Caco-2 (cell line): Measurements from ENCODE around the gene NALCN. TPM values are rescaled to one million over a fixed set of nuclear protein-coding genes. Genes with fewer than 3 reads are reported as not detected.

Experiments used
- BruUV-seq: library from RNA; stranded (reverse); fragments of 400-500 nt; replicated peaks from 2 replicates; lab custom pipeline; 2021; lab: Mats Ljungman, UMichigan
- CTCF ChIA-PET: fragments of 300-600 bp; sonication (Branson Sonifier 250); formaldehyde crosslinking; loops from one replicate; lab custom pipeline; 2022; ENCODE audit warnings: antibody characterized with exemption; lab: Charles Lee
- POLR2A ChIA-PET: fragments of 300-600 bp; sonication (Branson Sonifier 250); formaldehyde crosslinking; loops from one replicate; lab custom pipeline; 2022; ENCODE audit warnings: antibody characterized with exemption; lab: Charles Lee
- DNase-seq, 2 experiments: peaks; one replicate each; pipeline versions ENCODE4 v3.0.0 to v3.0.0-alpha.2; 2020 to 2022
- H3K27me3 ChIP-seq: replicated peaks from 2 replicates; pipeline ENCODE4 v1.6.0; 2011; ENCODE audit warnings: low read length; ENCODE audit not compliant: control insufficient read depth, insufficient read depth
- H3K36me3 ChIP-seq: 2 replicates; pipeline ENCODE4 v1.5.1; 2011; ENCODE audit warnings: low read length; ENCODE audit not compliant: control insufficient read depth, insufficient read depth
- H3K4me1 ChIP-seq: fragments of 250-450 bp; sonication (Bioruptor Pico); 2 replicates; pipeline ENCODE4 v1.5.1; 2020; ENCODE audit warnings: mild to moderate bottlenecking
- H3K4me3 ChIP-seq: 2 replicates; pipeline ENCODE4 v1.5.1; 2011; ENCODE audit warnings: low read depth, mild to moderate bottlenecking, control low read depth, low read length
- H3K9me3 ChIP-seq: fragments of 250-450 bp; sonication (Bioruptor Pico); 2 replicates; pipeline ENCODE4 v1.5.1; 2020; ENCODE audit warnings: mild to moderate bottlenecking, moderate library complexity
- H3K27ac Mint-ChIP-seq: one replicate; pipeline ENCODE4 v1.8.0; 2022; ENCODE audit warnings: mixed read lengths; ENCODE audit not compliant: unreplicated experiment
- H3K27me3 Mint-ChIP-seq: one replicate; pipeline ENCODE4 v1.8.0; 2022; ENCODE audit warnings: mixed read lengths; ENCODE audit not compliant: insufficient read depth, unreplicated experiment
- H3K36me3 Mint-ChIP-seq: one replicate; pipeline ENCODE4 v1.8.0; 2022; ENCODE audit warnings: mild to moderate bottlenecking, mixed read lengths; ENCODE audit not compliant: insufficient read depth, unreplicated experiment
- H3K4me1 Mint-ChIP-seq: one replicate; pipeline ENCODE4 v1.8.0; 2022; ENCODE audit warnings: low read depth, mixed read lengths; ENCODE audit not compliant: unreplicated experiment
- H3K4me3 Mint-ChIP-seq: one replicate; pipeline ENCODE4 v1.8.0; 2022; ENCODE audit warnings: mild to moderate bottlenecking, moderate library complexity, mixed read lengths; ENCODE audit not compliant: unreplicated experiment
- H3K9me3 Mint-ChIP-seq: one replicate; pipeline ENCODE4 v1.8.0; 2022; ENCODE audit warnings: mixed read lengths; ENCODE audit not compliant: unreplicated experiment
- CTCF ChIP-seq, 2 experiments: fragments of 200-600 bp in 1 of 2; IDR thresholded peaks; 1 replicate in 1 of 2; 2 replicates in 1 of 2; pipeline versions ENCODE4 v1.5.1 to v1.8.0; 2011 to 2022; ENCODE audit warnings: antibody characterized with exemption in 1 of 2, control low read depth in 1 of 2, inconsistent platforms in 1 of 2, low read depth in 1 of 2, low read length in 1 of 2, mild to moderate bottlenecking in 1 of 2, moderate library complexity in 1 of 2; ENCODE audit not compliant: insufficient read depth in 1 of 2, severe bottlenecking in 1 of 2, unreplicated experiment in 1 of 2
- intact Hi-C: fragments of 100-400 bp; cut with micrococcal nuclease; formaldehyde crosslinking; loops from one replicate; pipeline ENCODE4 v1.10.0; 2022; ENCODE audit not compliant: unreplicated experiment
- total RNA-seq: library from RNA; stranded (reverse); gene quantifications from 2 replicates; pipeline ENCODE4 v1.2.3, GENCODE V29; 2022

NALCN gene
- total RNA-seq, 1 experiment from 2014 or later: not detected

GRCh38 chr13:101398920-101399319, 17.4 kb downstream of the NALCN start:
- POLR2A ChIA-PET: no interaction called here
- Histone ChIP-seq H3K9me3 (no peaks in the 10 kb centered on the region), H3K36me3 (no peaks in the 10 kb centered on the region), H3K4me3 (no peak overlapping the region), H3K27me3 (no peaks in the 10 kb centered on the region; the same call in none of the 2 replicates), H3K4me1 (no peaks in the 10 kb centered on the region)
- H3K9me3 Mint-ChIP-seq: no peaks in the 10 kb centered on the region
- H3K4me1 Mint-ChIP-seq: no peaks in the 10 kb centered on the region
- BruUV-seq: no TSS peak
- H3K27me3 Mint-ChIP-seq: peaks cover 10% of the 10 kb centered on the region
- no peak for DNase-seq
- CTCF ChIA-PET: no interaction called here
- intact Hi-C loops: no loop called here
- H3K36me3 Mint-ChIP-seq: no peaks in the 10 kb centered on the region
- no peak overlapping the region for H3K27ac Mint-ChIP-seq
- H3K4me3 Mint-ChIP-seq: no peak overlapping the region
- no peak for TF ChIP-seq CTCF (IDR thresholded peaks at IDR 0.05; ENCODE audit: insufficient read depth in 1 of 2, low read depth in 1 of 2, low read length in 1 of 2, severe bottlenecking in 1 of 2, unreplicated experiment in 1 of 2)

GRCh38 chr13:101398191-101398590, 18.1 kb downstream of the NALCN start:
- H3K4me3 Mint-ChIP-seq: no peak overlapping the region

GRCh38 chr13:101397742-101398141, 18.6 kb downstream of the NALCN start:
- Histone ChIP-seq H3K27me3 (no peaks in the 10 kb centered on the region; the same call in none of the 2 replicates), H3K9me3 (no peaks in the 10 kb centered on the region), H3K36me3 (no peaks in the 10 kb centered on the region), H3K4me3 (no peak overlapping the region), H3K4me1 (no peaks in the 10 kb centered on the region)
- intact Hi-C loops: no loop called here
- TF ChIP-seq CTCF (IDR thresholded peaks at IDR 0.05; ENCODE audit: insufficient read depth in 1 of 2, low read depth in 1 of 2, low read length in 1 of 2, severe bottlenecking in 1 of 2, unreplicated experiment in 1 of 2): no peak
- Mint-ChIP-seq H3K4me3 (no peak overlapping the region), H3K27ac (no peak overlapping the region), H3K4me1 (no peaks in the 10 kb centered on the region), H3K9me3 (no peaks in the 10 kb centered on the region), H3K36me3 (no peaks in the 10 kb centered on the region), H3K27me3 (peaks cover 10% of the 10 kb centered on the region)
- DNase-seq: no peak
- POLR2A ChIA-PET: no interaction called here
- CTCF ChIA-PET: no interaction called here
- BruUV-seq: no TSS peak

More at GRCh38 chr13:101398191-101398590, 18.1 kb downstream of the NALCN start:
- no TSS peak for BruUV-seq
- peaks cover 10% of the 10 kb centered on the region for H3K27me3 Mint-ChIP-seq
- intact Hi-C loops: no loop called here
- H3K27me3 ChIP-seq: no peaks in the 10 kb centered on the region; the same call in none of the 2 replicates
- DNase-seq: no peak
- POLR2A ChIA-PET: no interaction called here
- H3K9me3 Mint-ChIP-seq: no peaks in the 10 kb centered on the region
- H3K4me3 ChIP-seq: no peak overlapping the region
- TF ChIP-seq CTCF (IDR thresholded peaks at IDR 0.05; ENCODE audit: insufficient read depth in 1 of 2, low read depth in 1 of 2, low read length in 1 of 2, severe bottlenecking in 1 of 2, unreplicated experiment in 1 of 2): no peak
- H3K9me3 ChIP-seq: no peaks in the 10 kb centered on the region
- H3K4me1 Mint-ChIP-seq: no peaks in the 10 kb centered on the region
- CTCF ChIA-PET: no interaction called here
- no peaks in the 10 kb centered on the region for H3K36me3 ChIP-seq
- no peak overlapping the region for H3K27ac Mint-ChIP-seq
- no peaks in the 10 kb centered on the region for H3K4me1 ChIP-seq
- H3K36me3 Mint-ChIP-seq: no peaks in the 10 kb centered on the region
